GM12873 (cell line): ENCODE results near the gene GPD1.
A peak's percentile ranks its signal among the peaks of the same experiment; 100 is the strongest.

Experiments used
- TF ChIP-seq, protein P1 (sequence below): IDR thresholded peaks from 2 replicates; pipeline ENCODE4 v1.5.1; 2012; ENCODE audit warnings: low read depth, mild to moderate bottlenecking, moderate library complexity, low read length, control low read depth; ENCODE audit not compliant: insufficient read depth; ENCODE audit errors: missing control alignments

Gene GPD1

GRCh38 chr12:50132505-50133135 lies 28.8 kb downstream of the GPD1 start:
- TF ChIP-seq, protein P1, sequence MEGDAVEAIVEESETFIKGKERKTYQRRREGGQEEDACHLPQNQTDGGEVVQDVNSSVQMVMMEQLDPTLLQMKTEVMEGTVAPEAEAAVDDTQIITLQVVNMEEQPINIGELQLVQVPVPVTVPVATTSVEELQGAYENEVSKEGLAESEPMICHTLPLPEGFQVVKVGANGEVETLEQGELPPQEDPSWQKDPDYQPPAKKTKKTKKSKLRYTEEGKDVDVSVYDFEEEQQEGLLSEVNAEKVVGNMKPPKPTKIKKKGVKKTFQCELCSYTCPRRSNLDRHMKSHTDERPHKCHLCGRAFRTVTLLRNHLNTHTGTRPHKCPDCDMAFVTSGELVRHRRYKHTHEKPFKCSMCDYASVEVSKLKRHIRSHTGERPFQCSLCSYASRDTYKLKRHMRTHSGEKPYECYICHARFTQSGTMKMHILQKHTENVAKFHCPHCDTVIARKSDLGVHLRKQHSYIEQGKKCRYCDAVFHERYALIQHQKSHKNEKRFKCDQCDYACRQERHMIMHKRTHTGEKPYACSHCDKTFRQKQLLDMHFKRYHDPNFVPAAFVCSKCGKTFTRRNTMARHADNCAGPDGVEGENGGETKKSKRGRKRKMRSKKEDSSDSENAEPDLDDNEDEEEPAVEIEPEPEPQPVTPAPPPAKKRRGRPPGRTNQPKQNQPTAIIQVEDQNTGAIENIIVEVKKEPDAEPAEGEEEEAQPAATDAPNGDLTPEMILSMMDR, result peak; percentile 52

- TF ChIP-seq, protein P1, result no peak
Measured at GRCh38 chr12:50142993-50143392, 39.2 kb downstream of the GPD1 start.

DNA sequence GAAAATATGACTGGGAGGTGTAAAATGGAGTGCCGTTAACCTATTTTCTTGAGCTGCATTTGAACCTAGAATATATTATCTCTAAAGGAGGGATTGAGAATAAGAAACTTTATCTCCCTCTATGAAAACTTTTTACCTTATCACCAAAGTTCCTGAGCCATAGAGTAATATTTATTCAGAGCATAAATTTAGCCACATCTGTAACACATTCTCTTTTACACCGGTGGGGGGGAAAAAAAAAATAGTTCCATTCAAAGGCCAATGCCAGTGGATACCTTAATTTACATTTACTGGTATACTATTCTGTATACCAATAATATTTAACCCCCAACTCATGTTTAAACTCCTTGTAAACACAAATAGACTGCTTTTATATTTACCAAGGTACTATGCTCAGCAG lies 41.6 kb downstream of the GPD1 start:
- TF ChIP-seq, protein P1, result no peak

- TF ChIP-seq, protein P1, result no peak
Measured at GRCh38 chr12:50147281-50147680, 43.5 kb downstream of the GPD1 start.

GRCh38 chr12:50149311-50149710 lies 45.5 kb downstream of the GPD1 start:
- TF ChIP-seq, protein P1, result no peak

- TF ChIP-seq, protein P1, result no peak
Measured at GRCh38 chr12:50151047-50151687, 47.4 kb downstream of the GPD1 start.

DNA sequence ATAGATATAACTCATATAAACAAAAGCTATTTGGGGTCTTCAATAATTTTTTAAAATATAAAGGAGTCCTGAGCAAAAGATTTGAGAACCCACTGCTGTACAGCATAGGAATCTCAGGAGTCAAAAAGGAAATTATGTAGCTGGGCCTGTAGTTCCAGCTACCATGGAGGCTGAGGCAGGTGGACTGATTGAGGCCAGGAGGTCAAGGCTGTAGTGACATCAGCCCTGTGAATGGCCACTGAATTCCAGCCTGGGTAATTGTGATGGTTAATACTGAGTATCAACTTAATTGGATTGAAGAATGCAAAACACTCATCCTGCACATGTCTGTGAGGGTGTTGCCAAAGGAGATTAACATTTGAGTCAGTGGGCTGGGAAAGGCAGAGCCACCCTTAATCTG lies 52.8 kb downstream of the GPD1 start:
- TF ChIP-seq, protein P1, result no peak
